Measurements from ENCODE around the gene GOLT1A.

DNA sequence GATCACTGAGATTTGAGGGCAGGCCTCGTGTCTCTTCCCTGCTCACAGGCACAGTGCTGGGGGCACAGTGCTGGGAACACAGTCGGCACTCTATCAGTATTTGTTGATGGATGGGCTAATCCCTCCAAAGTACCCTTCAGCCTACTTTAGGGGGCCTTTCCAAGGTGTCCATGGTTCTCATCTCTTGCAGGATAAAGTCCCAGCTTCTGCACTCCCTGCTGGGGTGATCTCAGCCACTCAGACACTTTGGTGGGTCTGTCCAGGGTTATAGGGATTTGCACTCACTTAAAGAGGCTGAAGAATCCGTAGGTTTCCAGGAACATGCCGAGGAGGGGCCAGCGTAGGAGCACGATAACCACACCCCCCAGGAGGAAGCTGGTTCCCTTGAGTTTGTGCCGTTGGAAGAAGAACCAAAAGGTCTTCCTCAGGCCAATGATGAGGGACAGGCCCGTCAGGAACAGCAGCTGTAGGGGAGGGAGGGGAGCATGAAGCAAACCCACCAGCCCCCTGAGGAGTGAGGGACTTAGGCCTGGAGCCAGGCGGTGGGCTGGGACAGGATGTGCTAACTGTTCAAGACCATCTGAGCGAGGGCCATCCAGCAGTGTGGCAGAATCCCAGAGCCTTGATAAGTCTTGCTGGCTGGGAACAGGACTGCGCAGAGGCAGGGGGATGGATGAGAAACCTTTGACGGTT, 12.3 kb downstream of the GOLT1A start:
- TF ChIP-seq CTCF (IDR thresholded peaks at IDR 0.05) (no peak), ZFX (IDR thresholded peaks at IDR 0.05; ENCODE audit: borderline replicate concordance) (no peak)

All from 22Rv1 (cell line).